A673 (cell line): ENCODE data around the gene ZNF48. TPM values are rescaled to one million over a fixed set of nuclear protein-coding genes. Genes with fewer than 3 reads are reported as not detected.

Experiments used
- BruUV-seq: library from RNA; stranded (reverse); fragments of 400-500 nt; replicated peaks from 2 replicates; lab custom pipeline; 2021; lab: Mats Ljungman, UMichigan
- CTCF ChIA-PET: fragments of 300-600 bp; sonication (Branson Sonifier 250); formaldehyde crosslinking; loops from one replicate; lab custom pipeline; 2022; ENCODE audit warnings: antibody characterized with exemption; lab: Charles Lee
- POLR2A ChIA-PET: fragments of 300-600 bp; sonication (Branson Sonifier 250); formaldehyde crosslinking; loops from one replicate; lab custom pipeline; 2022; ENCODE audit warnings: antibody characterized with exemption; ENCODE audit not compliant: low non-redundant PET; lab: Charles Lee
- DNase-seq: peaks from one replicate; pipeline ENCODE4 v3.0.0-alpha.2; 2015; ENCODE audit warnings: low spot score
- H3K27ac ChIP-seq: fragments of 200-600 bp; sonication (generic); 2 replicates; pipeline ENCODE4 v1.5.1; 2016; ENCODE audit warnings: mixed run types, low read depth, mild to moderate bottlenecking, mixed read lengths, antibody characterized with exemption, low read length; ENCODE audit not compliant: poor library complexity, severe bottlenecking
- H3K27me3 ChIP-seq: fragments of 200-600 bp; sonication (generic); replicated peaks from 2 replicates; pipeline ENCODE4 v1.6.1; 2017; ENCODE audit warnings: mixed run types, low read depth, mild to moderate bottlenecking, mixed read lengths, antibody characterized with exemption, low read length; ENCODE audit not compliant: insufficient read depth, poor library complexity
- H3K36me3 ChIP-seq: fragments of 200-600 bp; sonication (generic); 2 replicates; pipeline ENCODE4 v1.6.1; 2016; ENCODE audit warnings: mixed run types, mild to moderate bottlenecking, mixed read lengths, antibody characterized with exemption, low read length; ENCODE audit not compliant: insufficient read depth, poor library complexity, severe bottlenecking
- H3K4me1 ChIP-seq: fragments of 200-600 bp; sonication (generic); 2 replicates; pipeline ENCODE4 v1.6.1; 2017; ENCODE audit warnings: mixed run types, mild to moderate bottlenecking, mixed read lengths, antibody characterized with exemption, low read length; ENCODE audit not compliant: insufficient read depth, poor library complexity, severe bottlenecking
- H3K4me3 ChIP-seq: fragments of 200-600 bp; sonication (generic); 2 replicates; pipeline ENCODE4 v1.5.1; 2016; ENCODE audit warnings: low read depth, mixed run types, mild to moderate bottlenecking, mixed read lengths, low read length; ENCODE audit not compliant: poor library complexity, severe bottlenecking
- H3K9me3 ChIP-seq: fragments of 200-600 bp; sonication (generic); 2 replicates; pipeline ENCODE4 v1.6.1; 2016; ENCODE audit warnings: mixed run types, low read depth, mild to moderate bottlenecking, mixed read lengths, antibody characterized with exemption, low read length; ENCODE audit not compliant: poor library complexity, severe bottlenecking
- CTCF ChIP-seq: fragments of 300-800, 200-600 bp; sonication (generic); conservative IDR thresholded peaks from 2 replicates; pipeline ENCODE4 v1.5.1; 2017; ENCODE audit warnings: low read depth, mild to moderate bottlenecking, antibody characterized with exemption, low read length, moderate library complexity, mixed read lengths
- EZH2 ChIP-seq: fragments of 200-600 bp; sonication (generic); IDR thresholded peaks from 2 replicates; pipeline ENCODE4 v1.6.1; 2017; ENCODE audit warnings: borderline replicate concordance, low read depth, mild to moderate bottlenecking, mixed read lengths, antibody characterized with exemption, low read length; ENCODE audit not compliant: poor library complexity, severe bottlenecking
- intact Hi-C: fragments of 100-400 bp; cut with micrococcal nuclease; formaldehyde crosslinking; loops from one replicate; pipeline ENCODE4 v1.10.0; 2022; ENCODE audit not compliant: unreplicated experiment
- total RNA-seq: library from RNA; stranded (reverse); gene quantifications from 2 replicates; pipeline ENCODE4 v1.2.3, GENCODE V29; 2021

ZNF48 gene
- total RNA-seq, 1 experiment from 2014 or later, result 22.0 TPM

GRCh38 chr16:30409125-30410060 lies 14.2 kb downstream of the ZNF48 start:
- POLR2A ChIA-PET, result interaction anchor here (0.9 kb wide), 1 partner anchor 8 kb away, joined by 3 read pairs; no protein-coding TSS in a partner anchor
- CTCF ChIA-PET, result interaction anchor here (0.5 to 1.2 kb wide), 14 partner anchors 9 to 317 kb away, joined by 3 to 18 read pairs (median 4); partner anchors contain the start of genes DCTPP1, TBX6 and ZNF48
- no peak overlapping the region for H3K4me3 ChIP-seq
- H3K27ac ChIP-seq, result no peak overlapping the region
- H3K9me3 ChIP-seq, result no peaks in the 10 kb centered on the region
- no TSS peak for BruUV-seq
- intact Hi-C loops, result loop anchor here (5.0 kb wide), 2 partner anchors 37 to 287 kb away; partner anchors contain the start of genes MAPK3, MYL11 and TBC1D10B
- H3K27me3 ChIP-seq, result no peaks in the 10 kb centered on the region
- H3K36me3 ChIP-seq, result peaks cover 29% of the 10 kb centered on the region
- peaks cover 16% of the 10 kb centered on the region for H3K4me1 ChIP-seq
- peak; percentile 94 for DNase-seq
- TF ChIP-seq CTCF (peak; percentile 95), EZH2 (no peak)

- Histone ChIP-seq H3K27ac (no peak overlapping the region), H3K9me3 (no peaks in the 10 kb centered on the region), H3K27me3 (no peaks in the 10 kb centered on the region), H3K36me3 (peaks cover 33% of the 10 kb centered on the region), H3K4me1 (peaks cover 16% of the 10 kb centered on the region), H3K4me3 (no peak overlapping the region)
- BruUV-seq, result no TSS peak
- no peak for DNase-seq
- ChIA-PET POLR2A (no interaction called here), CTCF (no interaction called here)
- intact Hi-C loops, result no loop called here
- no peak for TF ChIP-seq EZH2
- TF ChIP-seq CTCF, result no peak
Measured at GRCh38 chr16:30413112-30413806, 18.0 kb downstream of the ZNF48 start.

DNA sequence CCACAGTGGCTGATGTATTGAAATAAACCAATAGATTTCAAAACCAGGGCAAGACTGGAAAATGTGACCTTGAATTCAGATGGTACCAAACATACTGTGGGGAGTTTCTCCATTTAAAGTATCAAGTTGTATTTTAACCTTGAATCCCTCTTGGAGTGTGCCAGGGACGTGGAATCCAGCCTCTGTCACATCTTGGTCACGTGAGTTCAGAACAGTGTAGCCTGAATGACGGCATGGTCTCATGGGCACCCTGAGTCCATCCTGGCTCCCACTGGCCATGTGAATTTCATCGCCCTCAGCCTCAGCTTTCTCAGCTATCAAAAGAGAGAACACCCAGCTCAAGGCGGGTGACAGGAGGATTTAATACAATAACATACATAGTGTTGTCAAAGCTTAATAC lies 18.9 kb downstream of the ZNF48 start:
- no peak overlapping the region for H3K27ac ChIP-seq

More for the DNA sequence above, 18.9 kb downstream of the ZNF48 start:
- CTCF ChIA-PET, result interaction anchor here (0.7 kb wide), 1 partner anchor 16 kb away, joined by 3 read pairs; no protein-coding TSS in a partner anchor
- no peak for TF ChIP-seq CTCF
- TF ChIP-seq EZH2, result no peak
- peaks cover 33% of the 10 kb centered on the region for H3K36me3 ChIP-seq
- BruUV-seq, result no TSS peak
- H3K9me3 ChIP-seq, result no peaks in the 10 kb centered on the region
- H3K27me3 ChIP-seq, result no peaks in the 10 kb centered on the region
- H3K4me1 ChIP-seq, result peaks cover 10% of the 10 kb centered on the region
- DNase-seq, result no peak
- intact Hi-C loops, result no loop called here
- H3K4me3 ChIP-seq, result no peak overlapping the region
- POLR2A ChIA-PET, result no interaction called here
